Neural progenitor cell (in vitro differentiated cells): ENCODE measurements around the gene GNB3. TPM values are rescaled to one million over a fixed set of nuclear protein-coding genes. Genes with fewer than 3 reads are reported as not detected.

Source experiments
- DNase-seq: peaks from one replicate; pipeline ENCODE4 v3.0.0-alpha.2; 2016; ENCODE audit warnings: low spot score
- H2AFZ ChIP-seq: fragments of 200-600 bp; sonication (generic); replicated peaks from 2 replicates; pipeline ENCODE4 v1.6.1; 2016; ENCODE audit warnings: antibody characterized with exemption
- H3F3A ChIP-seq: fragments of 200-600 bp; sonication (generic); 2 replicates; pipeline ENCODE4 v1.6.1; 2016; ENCODE audit warnings: antibody characterized with exemption, low read depth
- H3K27ac ChIP-seq: fragments of 200-600 bp; sonication (generic); 2 replicates; pipeline ENCODE4 v1.5.1; 2016; ENCODE audit warnings: mild to moderate bottlenecking
- H3K27me3 ChIP-seq: fragments of 200-600 bp; sonication (generic); 2 replicates; pipeline ENCODE4 v1.6.1; 2016; ENCODE audit warnings: mild to moderate bottlenecking, moderate library complexity
- H3K36me3 ChIP-seq: fragments of 200-600 bp; sonication (generic); 2 replicates; pipeline ENCODE4 v1.5.1; 2016
- H3K4me1 ChIP-seq: fragments of 200-600 bp; sonication (generic); 2 replicates; pipeline ENCODE4 v1.6.1; 2016; ENCODE audit warnings: mixed run types
- H3K4me2 ChIP-seq: fragments of 200-600 bp; sonication (generic); 2 replicates; pipeline ENCODE4 v1.6.1; 2016
- H3K4me3 ChIP-seq: fragments of 200-600 bp; sonication (generic); 2 replicates; pipeline ENCODE4 v1.5.1; 2016
- H3K79me2 ChIP-seq: fragments of 200-600 bp; sonication (generic); 2 replicates; pipeline ENCODE4 v1.6.1; 2016; ENCODE audit warnings: low read depth
- H3K9ac ChIP-seq: fragments of 200-600 bp; sonication (generic); 2 replicates; pipeline ENCODE4 v1.6.1; 2016
- H3K9me3 ChIP-seq: fragments of 200-600 bp; sonication (generic); 2 replicates; pipeline ENCODE4 v1.5.1; 2016; ENCODE audit warnings: low read depth
- H4K20me1 ChIP-seq: fragments of 200-600 bp; sonication (generic); 2 replicates; pipeline ENCODE4 v1.6.1; 2016; ENCODE audit warnings: low read depth
- H3K27ac Mint-ChIP-seq: 3 replicates; pipeline ENCODE4 v1.8.0; 2021; ENCODE audit warnings: mixed read lengths
- H3K27me3 Mint-ChIP-seq: 2 replicates; pipeline ENCODE4 v1.8.0; 2022; ENCODE audit warnings: low read depth, mild to moderate bottlenecking, inconsistent platforms, moderate library complexity, mixed read lengths; ENCODE audit not compliant: insufficient read depth
- H3K36me3 Mint-ChIP-seq: 3 replicates; pipeline ENCODE4 v1.8.0; 2021; ENCODE audit warnings: mixed read lengths
- H3K4me1 Mint-ChIP-seq: 3 replicates; pipeline ENCODE4 v1.8.0; 2021; ENCODE audit warnings: mixed read lengths
- H3K4me3 Mint-ChIP-seq: 3 replicates; pipeline ENCODE4 v1.8.0; 2021; ENCODE audit warnings: mild to moderate bottlenecking, moderate library complexity, mixed read lengths
- H3K9me3 Mint-ChIP-seq: 3 replicates; pipeline ENCODE4 v1.8.0; 2020; ENCODE audit warnings: mixed read lengths
- EZH2 ChIP-seq: fragments of 200-600 bp; sonication (generic); IDR thresholded peaks from 2 replicates; pipeline ENCODE4 v1.6.1; 2017; ENCODE audit warnings: antibody characterized with exemption, mild to moderate bottlenecking, moderate library complexity
- EZH2phosphoT487 ChIP-seq: fragments of 200-600 bp; sonication (generic); IDR thresholded peaks from 2 replicates; pipeline ENCODE4 v1.6.1; 2017; ENCODE audit warnings: antibody characterized with exemption
- total RNA-seq: library from RNA; depleted of rRNA; stranded (reverse); fragments of >200 nt; gene quantifications from 2 replicates; pipeline ENCODE4 v1.2.3, GENCODE V29; 2015; ENCODE audit warnings: low replicate concordance
- TF ChIP-seq, protein P1 (sequence below): fragments of 200-600 bp; sonication (generic); IDR thresholded peaks from 2 replicates; pipeline ENCODE4 v1.5.1; 2017; ENCODE audit warnings: antibody characterized with exemption, mild to moderate bottlenecking

The GNB3 gene
- total RNA-seq, 1 donor from 2014 or later: 2.7 TPM

- no peaks in the 10 kb centered on the region for H3K9me3 Mint-ChIP-seq
- H3K27me3 Mint-ChIP-seq: peaks cover 5% of the 10 kb centered on the region
- H3K36me3 Mint-ChIP-seq: peaks cover 34% of the 10 kb centered on the region
- Histone ChIP-seq H3K27me3 (no peaks in the 10 kb centered on the region), H3K9ac (peak overlapping the region; percentile 16), H3K9me3 (no peaks in the 10 kb centered on the region), H3K4me3 (peak overlapping the region; percentile 73), H3K27ac (no peak overlapping the region), H3F3A (peaks cover 47% of the 10 kb centered on the region), H3K4me1 (peaks cover 19% of the 10 kb centered on the region), H3K4me2 (peak overlapping the region; percentile 88), H3K36me3 (no peaks in the 10 kb centered on the region), H3K79me2 (peaks cover 49% of the 10 kb centered on the region), H2AFZ (no peak overlapping the region), H4K20me1 (peaks cover 32% of the 10 kb centered on the region)
- peaks cover 47% of the 10 kb centered on the region for H3K4me1 Mint-ChIP-seq
- peak overlapping the region; percentile 93 for H3K4me3 Mint-ChIP-seq
- peak overlapping the region; percentile 68 for H3K27ac Mint-ChIP-seq
- DNase-seq: no peak
- TF ChIP-seq EZH2phosphoT487 (no peak), EZH2 (no peak)
- TF ChIP-seq, protein P1, sequence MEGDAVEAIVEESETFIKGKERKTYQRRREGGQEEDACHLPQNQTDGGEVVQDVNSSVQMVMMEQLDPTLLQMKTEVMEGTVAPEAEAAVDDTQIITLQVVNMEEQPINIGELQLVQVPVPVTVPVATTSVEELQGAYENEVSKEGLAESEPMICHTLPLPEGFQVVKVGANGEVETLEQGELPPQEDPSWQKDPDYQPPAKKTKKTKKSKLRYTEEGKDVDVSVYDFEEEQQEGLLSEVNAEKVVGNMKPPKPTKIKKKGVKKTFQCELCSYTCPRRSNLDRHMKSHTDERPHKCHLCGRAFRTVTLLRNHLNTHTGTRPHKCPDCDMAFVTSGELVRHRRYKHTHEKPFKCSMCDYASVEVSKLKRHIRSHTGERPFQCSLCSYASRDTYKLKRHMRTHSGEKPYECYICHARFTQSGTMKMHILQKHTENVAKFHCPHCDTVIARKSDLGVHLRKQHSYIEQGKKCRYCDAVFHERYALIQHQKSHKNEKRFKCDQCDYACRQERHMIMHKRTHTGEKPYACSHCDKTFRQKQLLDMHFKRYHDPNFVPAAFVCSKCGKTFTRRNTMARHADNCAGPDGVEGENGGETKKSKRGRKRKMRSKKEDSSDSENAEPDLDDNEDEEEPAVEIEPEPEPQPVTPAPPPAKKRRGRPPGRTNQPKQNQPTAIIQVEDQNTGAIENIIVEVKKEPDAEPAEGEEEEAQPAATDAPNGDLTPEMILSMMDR: no peak
These were observed 9.3 kb downstream of the GNB3 start for GRCh38 chr12:6849976-6850560.

GRCh38 chr12:6850796-6851152 lies 10.0 kb downstream of the GNB3 start:
- Mint-ChIP-seq H3K36me3 (peaks cover 33% of the 10 kb centered on the region), H3K4me3 (peak overlapping the region; percentile 93)

DNA sequence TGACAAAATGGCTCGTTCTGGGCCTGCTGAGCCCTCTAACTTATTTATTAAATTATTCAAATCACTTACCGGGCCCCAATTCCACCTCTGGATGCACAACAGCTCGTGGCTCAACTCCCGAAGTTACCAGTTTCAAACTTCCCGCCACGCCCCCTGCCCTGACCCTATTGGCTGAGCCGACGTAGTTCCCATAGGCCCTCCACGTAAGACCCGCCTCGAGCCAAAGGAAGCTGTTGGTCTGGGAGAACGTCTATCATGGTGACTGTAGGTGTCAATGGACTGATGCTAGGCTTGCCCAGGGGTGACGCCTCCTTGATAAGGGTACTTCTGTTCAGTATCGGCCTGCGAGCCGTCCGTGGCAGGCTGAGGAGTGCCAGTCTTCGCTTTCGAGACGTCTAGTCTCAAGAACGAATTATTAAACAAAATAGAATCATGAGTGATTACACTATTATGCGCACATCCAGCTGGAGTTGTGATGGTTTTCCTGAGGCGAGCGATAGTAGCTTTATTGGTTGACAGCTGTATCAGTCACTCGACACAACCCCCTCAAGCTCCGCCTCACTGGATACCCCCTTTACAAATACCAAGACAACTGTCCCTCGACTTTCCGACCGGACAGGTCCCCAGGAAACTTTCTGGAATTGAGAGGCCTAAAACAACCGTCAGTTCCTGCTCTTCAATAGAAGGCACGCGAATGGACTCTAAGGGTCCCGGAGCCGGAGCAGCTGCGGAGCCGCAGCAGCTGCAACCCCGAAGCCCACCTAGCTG lies 10.6 kb downstream of the GNB3 start, which contains the start of gene CDCA3:
Gene CDCA3 (minus strand): TSS at position 134 of the 768 bp plus-strand sequence. CDS start 334 bp downstream, outside the sequence.
- H3K36me3 Mint-ChIP-seq: peaks cover 32% of the 10 kb centered on the region
- Histone ChIP-seq H3K4me2 (peak within 1 kb of the TSS; percentile 88), H2AFZ (peak within 1 kb of the TSS; percentile 90), H3K9me3 (no peaks in the 10 kb centered on the region), H3K4me3 (peak within 1 kb of the TSS; percentile 73), H3K4me1 (peaks cover 19% of the 10 kb centered on the region), H4K20me1 (peaks cover 32% of the 10 kb centered on the region), H3K9ac (peak within 1 kb of the TSS; percentile 16), H3K27ac (peak within 1 kb of the TSS; percentile 26), H3K79me2 (peaks cover 54% of the 10 kb centered on the region), H3K36me3 (no peaks in the 10 kb centered on the region), H3K27me3 (no peaks in the 10 kb centered on the region), H3F3A (peaks cover 42% of the 10 kb centered on the region)
- peaks cover 46% of the 10 kb centered on the region for H3K4me1 Mint-ChIP-seq
- TF ChIP-seq EZH2 (no peak), EZH2phosphoT487 (no peak)
- TF ChIP-seq, protein P1: no peak
- H3K27me3 Mint-ChIP-seq: peaks cover 5% of the 10 kb centered on the region
- H3K4me3 Mint-ChIP-seq: peak within 1 kb of the TSS; percentile 93
- peak within 1 kb of the TSS; percentile 97 for H3K27ac Mint-ChIP-seq
- peak; percentile 99 for DNase-seq
- H3K9me3 Mint-ChIP-seq: no peaks in the 10 kb centered on the region

More at GRCh38 chr12:6850796-6851152, 10.0 kb downstream of the GNB3 start:
- Histone ChIP-seq H3F3A (peaks cover 47% of the 10 kb centered on the region), H3K36me3 (no peaks in the 10 kb centered on the region), H3K9ac (peak overlapping the region; percentile 16), H3K4me2 (peak overlapping the region; percentile 88), H4K20me1 (peaks cover 32% of the 10 kb centered on the region), H3K9me3 (no peaks in the 10 kb centered on the region), H2AFZ (no peak overlapping the region), H3K4me3 (peak overlapping the region; percentile 73), H3K27me3 (no peaks in the 10 kb centered on the region), H3K4me1 (peaks cover 19% of the 10 kb centered on the region), H3K79me2 (peaks cover 54% of the 10 kb centered on the region), H3K27ac (no peak overlapping the region)
- Mint-ChIP-seq H3K27me3 (peaks cover 5% of the 10 kb centered on the region), H3K9me3 (no peaks in the 10 kb centered on the region), H3K4me1 (peaks cover 47% of the 10 kb centered on the region), H3K27ac (peak overlapping the region; percentile 97)
- DNase-seq: no peak
- TF ChIP-seq EZH2phosphoT487: no peak
- TF ChIP-seq, protein P1: no peak
- TF ChIP-seq EZH2: no peak
